Endothelial cell of umbilical vein (primary cell): ENCODE results near the gene WDR49. TPM values are rescaled to one million over a fixed set of nuclear protein-coding genes. Genes with fewer than 3 reads are reported as not detected.

Experiments
- Bru-seq: library from RNA; stranded (reverse); fragments of 400-500 nt; gene quantifications from one replicate; lab custom pipeline; 2021; lab: Mats Ljungman, UMichigan
- BruChase-seq, 2 experiments: library from RNA; stranded (reverse); fragments of 400-500 nt; gene quantifications; one replicate each; lab custom pipeline; 2021; lab: Mats Ljungman, UMichigan
- BruUV-seq: library from RNA; stranded (reverse); fragments of 400-500 nt; replicated peaks from 2 replicates; lab custom pipeline; 2021; lab: Mats Ljungman, UMichigan
- CTCF ChIA-PET: fragments of 300-600, 350-600 bp; sonication (Branson Sonifier 250); formaldehyde crosslinking; loops from one replicate; lab custom pipeline; 2021; ENCODE audit warnings: antibody characterized with exemption, inconsistent platforms; lab: Charles Lee
- POLR2A ChIA-PET: fragments of 300-600, 350-600 bp; sonication (Branson Sonifier 250); formaldehyde crosslinking; loops from one replicate; lab custom pipeline; 2021; ENCODE audit warnings: antibody characterized with exemption, inconsistent platforms; lab: Charles Lee
- DNase-seq: peaks from one replicate; pipeline ENCODE4 v3.0.0-alpha.2; 2011; ENCODE audit warnings: low read depth, low spot score
- FAIRE-seq: peaks from 2 replicates; lab custom pipeline; 2011; peaks lifted over from hg19 to GRCh38; lab: Jason Lieb, UNC
- H2AFZ ChIP-seq: 2 replicates; pipeline ENCODE4 v1.6.0; 2012; ENCODE audit warnings: low read depth, low read length, control low read depth, inconsistent platforms
- H3K27ac ChIP-seq: 2 replicates; pipeline ENCODE4 v1.5.1; 2011; ENCODE audit warnings: low read depth, mild to moderate bottlenecking, control low read depth, low read length, moderate library complexity; ENCODE audit not compliant: insufficient read depth
- H3K27me3 ChIP-seq, 2 experiments: 2 replicates each; pipeline versions ENCODE4 v1.6.0 to v1.6.1; 2011; ENCODE audit warnings: low read length in 2 of 2, mixed read lengths in 1 of 2; ENCODE audit not compliant: control insufficient read depth in 2 of 2, insufficient read depth in 2 of 2
- H3K36me3 ChIP-seq, 2 experiments: 2 replicates in 1 of 2; 3 replicates in 1 of 2; pipeline ENCODE4 v1.5.1; 2011; ENCODE audit warnings: low read length in 2 of 2, mild to moderate bottlenecking in 1 of 2, moderate library complexity in 1 of 2; ENCODE audit not compliant: control insufficient read depth in 2 of 2, insufficient read depth in 2 of 2; ENCODE audit errors: extremely low read depth in 1 of 2
- H3K4me1 ChIP-seq: 3 replicates; pipeline ENCODE4 v1.5.1; 2011; ENCODE audit warnings: mild to moderate bottlenecking, low read length; ENCODE audit not compliant: control insufficient read depth, insufficient read depth; ENCODE audit errors: extremely low read depth
- H3K4me2 ChIP-seq: 2 replicates; pipeline ENCODE4 v1.6.1; 2011; ENCODE audit warnings: low read length, control low read depth, mixed read lengths; ENCODE audit not compliant: insufficient read depth
- H3K4me3 ChIP-seq, 3 experiments: fragments of 200-600 bp in 1 of 3; sonication (generic), shearing (Covaris generic) in 1 of 3; replicated peaks in 1 of 3; 2 replicates each; pipeline ENCODE4 v1.5.1; 2011 to 2016; ENCODE audit warnings: control low read depth in 3 of 3, low read length in 3 of 3, mild to moderate bottlenecking in 2 of 3, inconsistent platforms in 1 of 3, low read depth in 1 of 3, moderate library complexity in 1 of 3; ENCODE audit not compliant: insufficient read depth in 1 of 3
- H3K79me2 ChIP-seq: 2 replicates; pipeline ENCODE4 v1.6.0; 2012; ENCODE audit warnings: low read length, inconsistent platforms; ENCODE audit not compliant: control insufficient read depth, insufficient read depth
- H3K9ac ChIP-seq: replicated peaks from 2 replicates; pipeline ENCODE3; 2011; ENCODE audit warnings: low read length, control low read depth; ENCODE audit not compliant: insufficient read depth; ENCODE audit errors: extremely low read depth
- H3K9me1 ChIP-seq: replicated peaks from 3 replicates; pipeline ENCODE4 v1.6.0; 2011; ENCODE audit warnings: mild to moderate bottlenecking, low read length; ENCODE audit not compliant: control insufficient read depth, insufficient read depth; ENCODE audit errors: extremely low read depth
- H3K9me3 ChIP-seq: replicated peaks from 2 replicates; pipeline ENCODE4 v1.5.1; 2012; ENCODE audit warnings: low read length, inconsistent platforms; ENCODE audit not compliant: control insufficient read depth, insufficient read depth
- H4K20me1 ChIP-seq: replicated peaks from 2 replicates; pipeline ENCODE3; 2011; ENCODE audit warnings: mild to moderate bottlenecking, low read length; ENCODE audit not compliant: control insufficient read depth, insufficient read depth; ENCODE audit errors: extremely low read depth
- CTCF ChIP-seq, 2 donors: IDR thresholded peaks; 1 replicate in 1 of 2; 2 replicates in 1 of 2; pipeline ENCODE4 v1.5.1; 2011; ENCODE audit warnings: low read length in 2 of 2, mild to moderate bottlenecking in 2 of 2, moderate library complexity in 2 of 2, control low read depth in 1 of 2, inconsistent platforms in 1 of 2, low read depth in 1 of 2; ENCODE audit not compliant: insufficient read depth in 1 of 2; ENCODE audit errors: extremely low read depth in 1 of 2
- FOS ChIP-seq: IDR thresholded peaks from 2 replicates; pipeline ENCODE4 v1.6.1; 2011; ENCODE audit warnings: mild to moderate bottlenecking, low read length, moderate library complexity, borderline replicate concordance; ENCODE audit not compliant: insufficient read depth
- GATA2 ChIP-seq: IDR thresholded peaks from 2 replicates; pipeline ENCODE4 v1.7.0; 2011; ENCODE audit warnings: low read depth, mild to moderate bottlenecking, moderate library complexity, mixed read lengths, low read length; ENCODE audit not compliant: insufficient read length, insufficient read depth
- POLR2A ChIP-seq: IDR thresholded peaks from 2 replicates; pipeline ENCODE4 v1.6.1; 2012; ENCODE audit warnings: low read depth, mild to moderate bottlenecking, control low read depth, low read length
- dilution Hi-C: fragments of 300-500 bp; cut with MboI; formaldehyde crosslinking; loops from one replicate; pipeline ENCODE4 v1.15.0; 2019; ENCODE audit warnings: low sequenced_read_pairs; ENCODE audit not compliant: extremely low pct_ligation_motif_present
- intact Hi-C: fragments of 100-400 bp; cut with micrococcal nuclease; formaldehyde crosslinking; loops from one replicate; pipeline ENCODE4 v1.10.0; 2022
- long read RNA-seq: library from polyadenylated mRNA; stranded (forward); transcript quantifications from one replicate; pipeline ENCODE4 v2.0.0, GENCODE V29; 2021
- polyA minus RNA-seq, 3 experiments: library from RNA; depleted of rRNA, polyadenylated mRNA; stranded (reverse); fragments of >200 nt; gene quantifications; 1 replicate in 1 of 3; 2 replicates in 2 of 3; pipeline ENCODE4 v1.2.3, GENCODE V29; 2011
- polyA plus RNA-seq, 4 experiments: library from polyadenylated mRNA; depleted of rRNA in 3 of 4; stranded (reverse) in 3 of 4; unstranded in 1 of 4; fragments of >200 nt; gene quantifications; 2 replicates each; pipeline versions ENCODE4 v1.2.1 to v1.2.3, GENCODE V29; 2011 to 2012; ENCODE audit warnings: missing spikeins in 1 of 4
- total RNA-seq: library from RNA; stranded (reverse); gene quantifications from 2 replicates; pipeline ENCODE4 v1.2.3, GENCODE V29; 2021

Gene WDR49
- total RNA-seq (0.28 TPM in 1 of 2 replicates, not detected in the other), polyA plus RNA-seq (not detected in 2 replicates), polyA minus RNA-seq (not detected in 2 replicates), Bru-seq, nascent RNA (percentile 10 among the genes with signal in this experiment), BruChase-seq, experiment 1, labeled RNA remaining after a 6-hour chase (percentile 28 among the genes with signal in this experiment), BruChase-seq, experiment 2, labeled RNA remaining after a 2-hour chase (percentile 38 among the genes with signal in this experiment)
- not detected in 2 replicates for polyA plus RNA-seq (2011; cell fraction: cytosol; rRNA removed)
- not detected in 2 replicates for polyA plus RNA-seq (2011; cell fraction: nucleus; rRNA removed)
- polyA plus RNA-seq (2012), result not detected in 2 replicates
- polyA minus RNA-seq (2011; cell fraction: cytosol; rRNA and poly(A)+ RNA removed), result not detected
- polyA minus RNA-seq (2011; cell fraction: nucleus; rRNA and poly(A)+ RNA removed), result 0.29 TPM in 1 of 2 replicates, not detected in the other
- long read RNA-seq, result 0 reads

GRCh38 chr3:167653760-167654159, at the start of gene WDR49:
Gene WDR49 (minus strand): TSS chr3:167653942. CDS start chr3:167653425, 517 bp downstream.
- CTCF ChIA-PET, result no interaction called here
- no peak within 1 kb of the TSS for H3K4me3 ChIP-seq
- POLR2A ChIA-PET, result no interaction called here
- H3K4me2 ChIP-seq, result no peak within 1 kb of the TSS
- H3K36me3 ChIP-seq, result no peaks in the 10 kb centered on the region
- DNase-seq (peak; percentile 19), FAIRE-seq (no peak)
- no peaks in the 10 kb centered on the region for H3K9me1 ChIP-seq
- intact Hi-C loops, result no loop called here
- dilution Hi-C loops, result no loop called here
- BruUV-seq, result no TSS peak
- H3K9ac ChIP-seq, result no peak within 1 kb of the TSS
- no peaks in the 10 kb centered on the region for H3K27me3 ChIP-seq
- no peaks in the 10 kb centered on the region for H3K79me2 ChIP-seq
- no peak for TF ChIP-seq POLR2A
- no peak for TF ChIP-seq GATA2
- no peak for TF ChIP-seq CTCF (IDR thresholded peaks at IDR 0.05; ENCODE audit: extremely low read depth in 1 of 2, insufficient read depth in 1 of 2, low read depth in 1 of 2, low read length in 2 of 2)
- TF ChIP-seq FOS, result no peak
- H3K27ac ChIP-seq, result no peak within 1 kb of the TSS
- no peaks in the 10 kb centered on the region for H3K9me3 ChIP-seq
- H3K4me1 ChIP-seq, result no peaks in the 10 kb centered on the region
- H2AFZ ChIP-seq, result no peak within 1 kb of the TSS
- no peaks in the 10 kb centered on the region for H4K20me1 ChIP-seq
